HG03064 (cell line): ENCODE measurements around the gene MAP1LC3B2.

Source experiments
- ATAC-seq: cut with Tn5 transposase; IDR thresholded peaks from one replicate; pipeline ENCODE4 v1.9.1; 2021; ENCODE audit warnings: low read depth; ENCODE audit not compliant: unreplicated experiment

The MAP1LC3B2 gene

GRCh38 chr12:116591855-116592637 is 32.9 kb downstream of the MAP1LC3B2 start:
- ATAC-seq, result no peak

GRCh38 chr12:116592731-116593130 is 33.5 kb downstream of the MAP1LC3B2 start:
- ATAC-seq, result no peak

GRCh38 chr12:116594325-116595038 is 35.3 kb downstream of the MAP1LC3B2 start:
- no peak for ATAC-seq

GRCh38 chr12:116595186-116595585 is 36.0 kb downstream of the MAP1LC3B2 start:
- ATAC-seq, result no peak

GRCh38 chr12:116595672-116596071 is 36.5 kb downstream of the MAP1LC3B2 start:
- no peak for ATAC-seq

GRCh38 chr12:116597886-116598285 is 38.7 kb downstream of the MAP1LC3B2 start:
- ATAC-seq, result no peak

- ATAC-seq, result no peak
These were observed 39.4 kb downstream of the MAP1LC3B2 start for GRCh38 chr12:116598311-116599284.

GRCh38 chr12:116599285-116600136 is 40.3 kb downstream of the MAP1LC3B2 start:
- ATAC-seq, result no peak

- ATAC-seq, result no peak
These were observed 42.1 kb downstream of the MAP1LC3B2 start for GRCh38 chr12:116600959-116601918.

- no peak for ATAC-seq
These were observed 43.0 kb downstream of the MAP1LC3B2 start for GRCh38 chr12:116601933-116602810.

GRCh38 chr12:116603546-116604177 is 44.5 kb downstream of the MAP1LC3B2 start:
- ATAC-seq, result no peak

GRCh38 chr12:116604178-116604895 is 45.2 kb downstream of the MAP1LC3B2 start:
- no peak for ATAC-seq

- no peak for ATAC-seq
These were observed 45.9 kb downstream of the MAP1LC3B2 start for GRCh38 chr12:116604951-116605641.

- no peak for ATAC-seq
These were observed 47.2 kb downstream of the MAP1LC3B2 start for GRCh38 chr12:116606397-116606796.

- no peak for ATAC-seq
These were observed 47.9 kb downstream of the MAP1LC3B2 start for GRCh38 chr12:116607039-116607438.
